ENCODE measurements around the gene ST8SIA5.

ST8SIA5 gene

GRCh38 chr18:46706968-46707367, 49.9 kb downstream of the ST8SIA5 start:
- no peak for DNase-seq (ENCODE audit: low read depth)

- DNase-seq (ENCODE audit: low read depth) = no peak
Measured at GRCh38 chr18:46705521-46705920, 51.3 kb downstream of the ST8SIA5 start.

- DNase-seq (ENCODE audit: low read depth) = no peak
Measured at GRCh38 chr18:46704816-46705215, 52.0 kb downstream of the ST8SIA5 start.

- DNase-seq (ENCODE audit: low read depth) = no peak
Measured at GRCh38 chr18:46704189-46704588, 52.7 kb downstream of the ST8SIA5 start.

GRCh38 chr18:46702471-46702870, 54.4 kb downstream of the ST8SIA5 start:
- DNase-seq (ENCODE audit: low read depth) = no peak

- no peak for DNase-seq (ENCODE audit: low read depth)
Measured at GRCh38 chr18:46700066-46700824, 56.6 kb downstream of the ST8SIA5 start.

- no peak for DNase-seq (ENCODE audit: low read depth)
Measured at GRCh38 chr18:46696702-46697101, 60.2 kb downstream of the ST8SIA5 start.

GRCh38 chr18:46696268-46696667, 60.6 kb downstream of the ST8SIA5 start:
- DNase-seq (ENCODE audit: low read depth) = no peak

GRCh38 chr18:46693996-46694395, 62.9 kb downstream of the ST8SIA5 start:
- no peak for DNase-seq (ENCODE audit: low read depth)

- no peak for DNase-seq (ENCODE audit: low read depth)
Measured at GRCh38 chr18:46688853-46689525, 67.9 kb downstream of the ST8SIA5 start.

GRCh38 chr18:46686186-46686585, 70.7 kb downstream of the ST8SIA5 start:
- DNase-seq (ENCODE audit: low read depth) = no peak

GRCh38 chr18:46683252-46683651, 73.6 kb downstream of the ST8SIA5 start:
- no peak for DNase-seq (ENCODE audit: low read depth)

- DNase-seq (ENCODE audit: low read depth) = no peak
Measured at GRCh38 chr18:46680784-46681695, 75.8 kb downstream of the ST8SIA5 start.

- no peak for DNase-seq (ENCODE audit: low read depth)
Measured at GRCh38 chr18:46679846-46680598, 76.8 kb downstream of the ST8SIA5 start.

- DNase-seq (ENCODE audit: low read depth) = no peak
Measured at GRCh38 chr18:46678785-46679399, 78.0 kb downstream of the ST8SIA5 start.

- no peak for DNase-seq (ENCODE audit: low read depth)
Measured at GRCh38 chr18:46678041-46678440, 78.8 kb downstream of the ST8SIA5 start.

- DNase-seq (ENCODE audit: low read depth) = no peak
Measured at GRCh38 chr18:46677611-46678010, 79.2 kb downstream of the ST8SIA5 start.

- peak; percentile 10 for DNase-seq (ENCODE audit: low read depth)
Measured at GRCh38 chr18:46676182-46676835, 80.5 kb downstream of the ST8SIA5 start.

GRCh38 chr18:46675112-46675511, 81.7 kb downstream of the ST8SIA5 start:
- no peak for DNase-seq (ENCODE audit: low read depth)

- DNase-seq (ENCODE audit: low read depth) = peak; percentile 2
Measured at GRCh38 chr18:46672062-46672970, 84.5 kb downstream of the ST8SIA5 start.

Measured in non-pigmented ciliary epithelial cell (primary cell).